ENCODE measurements around the gene ZMYND11.
"Not testable (repeated sequence)": the region's sequence is repeated elsewhere in the genome, so short reads cannot be mapped to it uniquely, and the experiment has no call there.

ZMYND11 gene

DNA sequence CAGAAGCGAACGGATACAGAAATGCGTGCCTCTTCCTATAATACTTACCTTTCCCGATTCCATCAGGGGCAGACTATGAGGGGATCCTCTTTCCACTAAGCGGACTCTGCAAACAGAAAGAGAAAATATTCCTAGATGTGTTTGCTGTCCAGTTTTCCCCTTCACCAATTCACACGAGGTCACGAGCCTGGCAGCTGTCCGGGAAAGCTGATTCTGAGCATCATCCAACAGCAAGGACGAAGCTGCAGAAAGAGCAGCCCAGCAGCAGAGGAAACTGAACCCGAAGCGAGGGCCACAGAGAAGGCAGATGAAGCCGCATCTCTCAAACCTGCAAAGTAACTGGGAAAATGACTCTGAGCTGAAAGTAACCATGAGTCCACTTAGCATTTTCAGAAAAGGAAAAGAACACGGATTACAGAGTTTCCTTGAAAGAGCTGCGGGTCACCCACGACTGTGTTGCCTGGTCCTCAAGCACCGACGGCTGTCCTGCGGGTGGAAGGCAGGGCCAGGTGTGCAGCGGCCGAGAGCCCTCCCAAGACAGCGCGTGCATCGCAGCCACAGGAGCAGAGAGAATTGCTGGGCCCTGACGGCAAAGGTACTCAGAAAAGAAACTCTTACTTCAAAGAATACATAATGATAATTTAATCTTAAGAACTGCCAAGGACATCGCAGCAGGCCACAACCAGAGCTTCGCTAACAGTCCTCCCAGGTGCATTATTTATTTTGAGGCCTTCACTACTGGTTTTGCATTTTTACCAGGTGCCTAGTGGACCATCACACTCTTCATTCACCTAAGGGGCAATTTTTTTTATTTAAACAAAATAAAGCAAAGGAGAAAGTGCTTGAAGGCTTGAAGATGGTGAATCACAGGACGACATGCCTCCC lies 153.3 kb downstream of the ZMYND11 start:
- DNase-seq, result no peak

DNA sequence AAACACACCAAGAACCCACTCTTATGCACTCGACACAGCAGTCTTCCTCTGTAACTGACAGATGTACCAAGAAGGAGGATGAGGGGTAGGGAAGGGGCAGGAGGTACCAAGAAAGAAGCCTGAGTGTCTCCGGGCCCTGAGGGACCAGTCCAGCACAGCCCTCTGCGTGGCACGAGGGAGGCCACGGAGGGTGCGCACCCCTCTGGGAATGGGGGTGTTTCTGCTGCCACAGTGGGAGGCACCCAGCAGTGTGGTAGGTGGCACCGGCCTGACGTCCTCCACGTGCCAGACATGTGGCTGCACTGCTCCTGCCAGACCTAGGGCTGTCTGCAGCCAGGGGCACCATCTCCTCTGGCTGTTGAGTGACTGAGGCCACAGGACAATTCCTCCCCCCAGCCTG lies 154.3 kb downstream of the ZMYND11 start:
- no peak for DNase-seq

DNA sequence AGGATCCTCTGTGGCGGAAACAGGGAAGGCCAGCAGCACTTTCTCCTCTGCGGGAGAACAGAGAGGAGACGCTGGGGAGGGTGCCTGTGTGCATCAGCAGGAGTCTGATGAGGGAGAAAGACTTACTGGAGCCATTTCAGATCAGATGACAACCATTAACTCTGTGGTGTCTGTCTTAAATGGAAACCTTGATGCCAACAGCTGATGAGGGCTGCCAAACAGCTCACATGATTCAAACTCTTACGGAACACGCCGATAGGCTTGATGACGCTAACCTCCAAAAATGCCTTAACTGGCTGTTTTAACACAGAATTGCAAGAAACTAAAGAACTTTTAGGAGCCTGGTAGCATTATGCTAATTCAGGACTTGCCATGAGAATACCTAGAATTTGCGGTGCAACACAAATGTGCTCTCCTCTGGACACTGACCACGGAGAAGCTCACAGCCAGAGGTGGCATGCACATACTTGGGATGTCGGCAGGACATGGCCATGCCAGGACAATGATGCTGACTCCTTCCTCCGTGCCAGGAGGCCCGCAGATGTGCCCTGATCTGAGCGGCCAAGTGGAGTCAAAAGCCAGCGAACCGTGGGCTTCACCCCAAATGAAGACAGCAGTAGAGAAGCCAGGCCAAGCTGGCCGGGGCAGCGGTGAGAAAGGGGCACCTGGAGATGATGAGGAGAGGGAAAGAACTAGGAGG lies 154.9 kb downstream of the ZMYND11 start:
- DNase-seq, result no peak

DNA sequence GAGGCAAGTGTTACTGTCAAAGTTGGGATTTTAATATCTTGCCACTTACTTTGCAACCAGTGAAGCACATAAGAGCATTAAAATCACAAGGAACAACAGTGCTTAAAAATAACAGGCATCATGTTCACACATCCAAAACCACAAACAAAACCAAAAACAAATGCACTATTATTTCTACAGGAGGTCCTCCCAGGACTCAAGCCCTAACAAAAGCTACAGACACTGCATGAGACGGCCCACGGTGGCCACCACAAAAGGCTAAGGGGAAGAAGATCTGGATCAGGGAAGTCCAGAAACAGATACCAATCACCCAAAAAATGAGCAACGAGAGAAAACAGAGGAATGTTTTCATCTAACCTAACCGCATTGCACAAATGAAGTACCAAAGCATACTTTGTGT lies 158.4 kb downstream of the ZMYND11 start:
- DNase-seq, result no peak

DNA sequence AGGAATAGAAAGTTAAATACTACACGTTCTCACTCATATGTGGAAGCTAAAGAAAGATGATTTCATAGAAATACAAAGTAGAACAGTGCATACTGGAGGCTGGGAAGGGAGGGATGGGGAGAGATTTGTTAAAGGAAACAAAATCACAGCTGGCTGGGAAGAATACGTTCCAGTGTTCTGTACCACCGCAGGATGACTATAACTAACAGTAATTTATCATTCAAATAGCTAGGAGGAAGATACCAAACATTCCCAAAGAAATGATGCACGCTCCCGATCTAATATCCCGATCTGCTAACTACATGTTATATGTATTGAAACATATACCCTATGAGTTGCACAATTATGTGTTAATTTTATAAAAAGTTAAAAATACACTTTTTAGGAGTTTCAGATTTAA lies 162.3 kb downstream of the ZMYND11 start:
- no peak for DNase-seq

DNA sequence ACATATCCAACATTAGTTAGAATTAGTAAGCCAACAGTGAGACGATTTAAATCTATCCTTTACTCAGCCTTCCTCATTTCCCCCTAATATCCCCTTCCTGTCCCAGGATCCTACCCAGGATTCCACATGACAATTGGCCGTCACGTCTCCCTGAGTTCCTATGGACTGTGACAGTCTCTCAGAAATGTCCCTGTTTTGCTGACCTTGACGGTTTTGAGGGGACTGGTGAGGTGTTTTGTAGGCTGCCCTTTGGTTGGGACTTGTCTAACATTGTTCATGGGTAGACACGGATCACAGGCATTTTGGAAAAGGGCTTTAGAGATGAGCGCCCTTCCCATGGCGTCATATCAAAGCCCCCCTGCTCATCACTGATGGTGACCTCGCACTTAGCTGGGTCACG lies 162.8 kb downstream of the ZMYND11 start:
- DNase-seq, result no peak

DNA sequence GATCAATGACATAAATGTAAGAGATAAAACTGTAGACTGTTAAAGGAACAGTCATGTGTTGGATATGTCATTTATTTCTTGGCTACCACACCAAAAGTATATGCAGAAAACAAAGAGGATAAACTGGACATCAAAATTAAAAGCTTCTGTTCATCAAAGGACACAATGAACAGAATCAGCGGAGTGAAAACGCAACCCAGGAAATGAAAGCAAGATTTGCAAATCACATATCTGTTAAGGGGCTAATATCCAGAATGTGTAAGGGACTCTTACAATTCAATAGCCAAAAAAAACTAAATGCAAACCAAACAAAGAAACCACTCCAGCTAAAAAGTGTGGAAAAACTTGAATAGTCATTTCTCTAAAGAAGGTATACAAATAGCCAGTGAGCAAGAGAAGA lies 164.3 kb downstream of the ZMYND11 start:
- DNase-seq, result no peak

DNA sequence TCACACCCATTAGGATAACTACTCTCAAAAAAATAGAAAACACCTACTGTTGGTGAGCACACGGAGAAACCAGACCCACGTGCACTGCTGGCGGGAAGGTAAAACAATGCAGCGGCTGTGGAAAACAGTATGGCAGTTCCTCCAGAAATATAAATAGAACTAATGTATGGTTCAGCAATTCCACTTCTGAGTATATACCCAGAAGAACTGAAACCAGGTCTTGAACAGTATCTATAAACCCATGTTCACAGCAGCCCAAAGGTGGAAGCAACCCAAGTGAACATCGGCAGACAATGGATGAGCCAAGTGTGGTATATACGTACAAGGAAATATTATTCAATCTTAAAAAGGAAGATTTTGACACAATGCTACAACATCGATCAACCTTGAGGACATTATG lies 164.7 kb downstream of the ZMYND11 start:
- no peak for DNase-seq

DNA sequence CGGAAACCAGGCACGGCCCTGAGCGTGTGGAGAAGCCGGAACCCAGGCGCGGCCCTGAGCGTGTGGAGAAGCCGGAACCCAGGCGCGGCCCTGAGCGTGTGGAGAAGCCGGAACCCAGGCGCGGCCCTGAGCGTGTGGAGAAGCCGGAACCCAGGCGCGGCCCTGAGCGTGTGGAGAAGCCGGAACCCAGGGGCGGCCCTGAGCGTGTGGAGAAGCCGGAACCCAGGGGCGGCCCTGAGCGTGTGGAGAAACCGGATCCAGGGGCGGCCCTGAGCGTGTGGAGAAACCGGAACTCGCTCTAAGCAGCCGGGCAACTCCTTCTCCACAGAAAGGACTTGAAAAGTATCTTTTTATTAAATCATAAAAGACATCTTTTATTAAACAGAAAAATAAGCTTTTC lies 165.3 kb downstream of the ZMYND11 start:
- DNase-seq, result not testable (repeated sequence)

DNA sequence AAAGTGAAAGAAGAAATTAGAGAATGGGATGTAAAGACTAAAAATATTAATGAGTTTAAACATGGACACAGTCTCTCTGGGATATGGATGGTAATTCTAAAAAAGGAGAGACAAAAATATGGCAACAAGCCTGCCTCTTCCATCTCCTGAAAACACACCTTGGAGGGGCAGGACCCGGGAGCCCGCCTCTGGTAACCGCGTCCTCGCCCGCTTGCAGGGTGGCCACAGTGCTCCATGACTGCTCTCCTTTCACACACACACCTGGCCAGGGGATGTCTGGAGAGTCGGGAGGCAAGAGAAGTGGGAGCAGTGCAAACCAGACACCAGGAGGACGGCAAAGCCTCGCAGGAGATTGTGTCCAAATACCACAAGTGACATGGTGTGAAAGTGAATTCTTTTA lies 166.3 kb downstream of the ZMYND11 start:
- no peak for DNase-seq
